Epidermal melanocyte (primary cell): ENCODE results near the gene ASAH2B.
"Not testable (repeated sequence)": the region's sequence is repeated elsewhere in the genome, so short reads cannot be mapped to it uniquely, and the experiment has no call there.

Experiments used
- DNase-seq: peaks from one replicate; pipeline ENCODE4 v3.0.0; 2011; ENCODE audit warnings: low spot score; ENCODE audit not compliant: insufficient read length

Gene ASAH2B

GRCh38 chr10:50739618-50740292 is at the start of gene ASAH2B:
Gene ASAH2B (plus strand): TSS chr10:50739936. CDS start chr10:50745131, 5,195 bp downstream.
- peak; percentile 17 for DNase-seq

DNA sequence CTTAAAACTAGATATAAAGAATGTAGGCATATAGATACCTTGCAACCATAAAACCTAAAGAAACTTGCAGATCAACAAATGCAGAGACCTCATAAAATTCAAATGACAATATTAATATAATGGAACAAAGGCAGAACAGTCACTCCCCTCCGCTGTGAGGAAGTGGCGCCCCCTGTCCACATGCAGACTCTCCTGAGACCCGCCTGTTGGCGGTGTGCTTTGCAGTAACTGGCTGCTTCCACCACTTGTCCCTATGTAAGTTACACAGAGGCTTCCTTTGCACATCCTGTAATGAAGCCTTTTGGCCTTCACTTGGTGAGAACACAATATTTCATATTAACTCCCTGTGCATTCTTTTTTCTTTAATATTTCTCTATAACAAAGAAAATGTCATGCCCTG is 41.9 kb upstream of the ASAH2B start:
- not testable (repeated sequence) for DNase-seq

DNA sequence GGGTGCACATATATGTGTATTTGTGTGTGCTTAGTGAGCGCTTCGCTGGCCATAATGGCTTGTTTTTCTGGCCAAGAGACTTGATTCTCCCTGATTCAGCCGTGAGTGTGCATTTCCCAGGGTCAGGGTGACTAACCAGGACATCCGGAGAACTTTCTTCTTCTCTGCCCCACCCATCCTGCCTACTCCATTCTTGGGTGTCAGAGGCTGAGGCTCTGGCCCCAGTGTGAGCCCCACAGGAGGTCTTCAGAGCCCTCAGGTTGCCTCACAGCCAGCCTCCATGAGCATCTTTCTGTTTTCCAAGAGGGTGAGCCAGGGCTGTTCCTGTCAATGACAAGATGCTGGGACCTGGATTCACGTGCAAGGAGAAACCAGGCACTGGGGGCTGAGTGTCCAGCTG is 37.8 kb upstream of the ASAH2B start:
- not testable (repeated sequence) for DNase-seq

DNA sequence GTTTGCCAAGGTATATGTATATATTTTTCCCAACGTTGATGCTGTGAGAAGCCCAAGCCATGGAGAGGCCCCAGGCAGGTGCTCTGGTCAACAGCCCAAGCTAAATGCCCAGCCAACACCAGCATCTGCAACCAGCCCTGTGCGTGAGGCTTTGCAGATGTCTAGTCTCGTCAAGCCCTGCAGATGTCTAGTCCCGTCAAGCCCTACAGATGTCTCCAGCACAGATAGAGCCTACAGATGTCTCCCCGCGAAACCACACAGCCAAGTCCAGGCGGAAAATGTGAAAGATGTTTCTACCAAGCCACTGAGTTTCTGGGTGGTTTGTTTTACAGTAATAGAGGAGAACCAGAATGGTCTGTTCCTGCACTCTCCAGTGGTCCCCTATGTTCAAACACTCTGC is 36.7 kb upstream of the ASAH2B start:
- not testable (repeated sequence) for DNase-seq

- not testable (repeated sequence) for DNase-seq
These were observed 35.2 kb upstream of the ASAH2B start for GRCh38 chr10:50704436-50705079.

- DNase-seq: not testable (repeated sequence)
These were observed 33.7 kb upstream of the ASAH2B start for GRCh38 chr10:50706006-50706405.

GRCh38 chr10:50710241-50710640 is 29.5 kb upstream of the ASAH2B start:
- not testable (repeated sequence) for DNase-seq

GRCh38 chr10:50723812-50724211 is 15.9 kb upstream of the ASAH2B start:
- DNase-seq: not testable (repeated sequence)

GRCh38 chr10:50728112-50728511 is 11.6 kb upstream of the ASAH2B start:
- not testable (repeated sequence) for DNase-seq

- DNase-seq: not testable (repeated sequence)
These were observed 634 bp upstream of the ASAH2B start for GRCh38 chr10:50738987-50739617.

DNA sequence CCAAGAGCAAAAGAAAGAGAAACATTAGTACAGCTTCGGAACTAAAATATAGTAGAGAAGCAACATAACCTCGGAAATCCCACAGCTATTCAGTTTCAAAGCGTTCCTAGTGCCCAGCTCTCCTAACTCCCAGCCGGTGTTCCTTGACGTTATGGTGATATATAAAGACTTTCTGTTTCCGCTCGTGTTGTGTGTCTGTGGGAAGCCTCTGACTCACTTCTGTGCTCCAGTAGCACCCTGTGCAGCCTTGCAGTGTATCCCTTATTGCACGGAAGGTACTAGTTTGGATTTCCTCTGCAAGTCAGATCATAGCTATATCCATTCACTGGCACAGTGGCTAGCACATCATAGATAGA is 535 bp downstream of the ASAH2B start:
- no peak for DNase-seq

GRCh38 chr10:50742820-50743219 is 3.1 kb downstream of the ASAH2B start:
- not testable (repeated sequence) for DNase-seq

- not testable (repeated sequence) for DNase-seq
These were observed 27.2 kb downstream of the ASAH2B start for GRCh38 chr10:50766774-50767513.

GRCh38 chr10:50772042-50772441 is 32.3 kb downstream of the ASAH2B start:
- DNase-seq: not testable (repeated sequence)

DNA sequence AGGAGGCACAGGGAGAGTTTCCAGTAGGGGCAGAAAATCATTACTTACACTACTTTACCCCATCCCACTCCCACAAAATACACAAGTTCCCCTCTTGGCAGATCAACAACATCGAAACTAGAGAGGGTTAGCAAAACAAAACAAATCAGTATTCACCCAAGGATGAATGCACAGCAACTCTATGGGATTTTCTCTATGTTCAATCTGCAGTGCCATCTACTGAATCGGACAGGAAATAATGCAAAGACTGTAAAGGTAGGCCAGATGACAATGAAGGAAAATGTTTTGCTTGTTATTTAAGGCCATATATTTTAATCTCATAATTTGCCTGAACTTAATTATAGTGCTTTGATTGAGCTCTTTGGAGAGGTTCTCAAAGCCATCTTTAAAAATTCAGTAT is 35.1 kb downstream of the ASAH2B start:
- not testable (repeated sequence) for DNase-seq

GRCh38 chr10:50780036-50780435 is 40.3 kb downstream of the ASAH2B start:
- DNase-seq: not testable (repeated sequence)

GRCh38 chr10:50782017-50782416 is 42.3 kb downstream of the ASAH2B start:
- DNase-seq: not testable (repeated sequence)

- DNase-seq: not testable (repeated sequence)
These were observed 48.2 kb downstream of the ASAH2B start for GRCh38 chr10:50787962-50788361.

DNA sequence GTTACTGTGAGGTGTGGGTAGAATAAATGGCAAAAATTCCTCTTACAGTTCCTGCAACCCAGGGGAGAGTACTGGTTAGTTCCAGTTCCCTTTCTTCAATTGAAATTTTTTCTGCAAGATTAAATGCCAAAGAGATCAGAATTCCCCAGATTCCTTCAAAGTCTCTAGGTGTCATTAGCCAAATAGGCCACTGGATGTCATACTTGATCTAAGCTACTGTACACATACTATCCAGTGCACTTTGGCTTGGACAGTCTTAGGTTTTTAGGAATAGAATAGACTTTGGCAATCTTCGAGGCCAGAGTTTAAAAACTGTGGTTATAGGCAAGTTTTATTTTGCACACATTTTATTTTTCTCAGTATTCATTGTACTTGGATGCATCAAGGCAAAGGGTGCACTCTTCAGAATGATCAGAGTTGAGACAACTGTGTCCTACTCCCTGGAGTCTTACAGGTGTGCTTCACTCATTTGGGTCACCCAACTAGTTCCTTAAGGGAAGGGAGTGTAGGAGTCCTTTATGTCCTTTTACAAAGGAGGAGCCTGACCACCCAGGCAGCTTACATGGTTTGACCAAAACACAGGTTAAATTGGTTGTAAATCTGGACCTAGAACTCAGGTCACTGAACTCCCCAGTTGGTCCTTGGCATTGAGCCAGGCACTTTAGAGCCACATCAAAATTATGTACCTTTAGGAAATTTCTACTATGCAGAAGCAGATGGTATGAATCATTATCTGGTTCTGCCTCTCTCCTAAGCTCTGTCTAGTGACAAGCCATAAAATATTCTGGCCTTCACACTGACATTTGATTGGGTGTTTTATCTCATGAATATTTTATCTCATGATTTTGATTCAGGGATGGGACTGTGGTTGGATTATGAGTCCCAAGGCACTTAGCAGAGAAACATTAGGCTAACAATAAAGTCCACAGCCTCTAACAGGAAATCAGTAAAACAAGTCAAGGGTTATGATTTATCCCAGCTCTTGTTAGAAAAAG is 49.5 kb downstream of the ASAH2B start:
- no peak for DNase-seq

DNA sequence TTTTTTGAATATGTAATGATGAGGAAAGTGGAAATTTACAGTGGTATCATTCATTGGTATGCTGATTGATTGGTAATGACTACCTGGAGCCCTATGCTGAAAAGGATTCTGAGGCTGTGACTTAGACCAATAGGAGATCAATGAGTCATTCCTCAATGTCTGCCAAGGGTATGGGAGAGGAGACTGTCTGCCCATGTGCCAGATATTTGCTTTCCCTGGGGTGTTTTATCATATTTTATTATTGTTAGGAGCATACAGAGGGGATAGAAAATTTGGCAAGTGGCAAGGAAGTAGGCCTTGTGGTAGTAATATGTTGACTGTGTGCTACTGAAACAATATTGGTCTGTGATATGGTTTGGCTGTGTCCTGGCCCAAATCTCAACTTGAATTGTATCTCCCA is 54.8 kb downstream of the ASAH2B start:
- DNase-seq: no peak

- no peak for DNase-seq
These were observed 57.0 kb downstream of the ASAH2B start for GRCh38 chr10:50796693-50797092.
